GM19372 (cell line): Measurements from ENCODE around the gene RRP1B.
"Not testable (repeated sequence)": the region's sequence is repeated elsewhere in the genome, so short reads cannot be mapped to it uniquely, and the experiment has no call there.

Experiments
- ATAC-seq: cut with Tn5 transposase; IDR thresholded peaks from one replicate; pipeline ENCODE4 v1.9.1; 2021; ENCODE audit warnings: mild to moderate bottlenecking, low read depth, moderate library complexity; ENCODE audit not compliant: unreplicated experiment

The RRP1B gene

DNA sequence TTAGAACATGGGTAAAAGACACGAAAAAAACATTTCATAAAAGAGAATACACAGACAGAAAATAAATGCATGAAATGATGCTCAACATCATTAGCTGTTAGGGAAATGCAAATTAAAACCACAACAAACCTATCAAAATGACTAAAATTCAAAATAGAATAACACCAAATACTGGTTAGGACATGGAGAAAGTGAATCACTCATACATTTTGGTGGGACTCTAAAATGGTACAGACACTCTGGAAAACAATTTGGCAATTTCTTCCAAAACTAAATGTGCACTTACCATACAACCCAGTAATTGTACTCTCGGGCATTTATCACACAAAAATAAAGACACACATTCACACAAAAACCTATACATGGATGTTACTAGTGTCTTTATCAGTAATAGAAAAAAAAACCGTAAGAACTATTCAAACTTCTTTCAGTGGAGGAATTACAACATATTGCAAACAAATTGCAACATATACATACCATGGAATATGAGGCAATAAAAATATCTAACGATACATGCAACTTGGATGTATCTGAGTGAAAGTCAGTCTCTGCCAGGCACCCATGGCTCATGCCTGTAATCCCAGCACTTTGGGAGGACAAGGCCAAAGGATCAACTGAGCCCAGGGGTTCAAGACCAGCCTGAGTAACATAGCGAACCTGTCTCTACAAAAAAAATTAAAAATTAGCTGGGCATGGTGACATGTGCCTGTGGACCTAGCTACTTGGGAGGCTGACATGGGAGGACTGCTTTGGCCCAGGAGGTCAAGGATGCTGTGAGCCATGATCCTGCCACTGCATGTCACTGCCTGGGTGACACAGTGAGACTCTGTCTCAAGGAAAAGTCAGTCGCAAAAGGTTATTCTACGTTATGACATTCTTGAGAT, 19.6 kb upstream of the RRP1B start:
- ATAC-seq = no peak

DNA sequence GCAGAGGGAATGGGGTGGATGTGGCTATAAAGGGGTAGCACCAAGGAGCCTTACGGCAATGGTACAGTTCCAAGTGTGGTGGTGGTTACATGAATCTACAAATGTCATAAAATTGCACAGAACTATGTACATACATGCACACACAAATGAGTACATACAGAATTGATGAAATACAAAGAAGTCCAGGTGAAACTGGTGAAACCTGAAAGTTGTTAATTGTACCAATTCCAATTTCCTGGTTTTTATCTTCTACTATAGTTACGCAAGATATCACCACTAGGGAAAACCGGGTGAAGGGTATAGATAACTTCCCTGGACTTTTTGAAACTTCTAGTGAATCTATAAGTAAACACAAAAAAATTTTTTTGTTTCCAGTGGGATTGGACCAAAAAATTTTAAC, 19.0 kb upstream of the RRP1B start:
- no peak for ATAC-seq

DNA sequence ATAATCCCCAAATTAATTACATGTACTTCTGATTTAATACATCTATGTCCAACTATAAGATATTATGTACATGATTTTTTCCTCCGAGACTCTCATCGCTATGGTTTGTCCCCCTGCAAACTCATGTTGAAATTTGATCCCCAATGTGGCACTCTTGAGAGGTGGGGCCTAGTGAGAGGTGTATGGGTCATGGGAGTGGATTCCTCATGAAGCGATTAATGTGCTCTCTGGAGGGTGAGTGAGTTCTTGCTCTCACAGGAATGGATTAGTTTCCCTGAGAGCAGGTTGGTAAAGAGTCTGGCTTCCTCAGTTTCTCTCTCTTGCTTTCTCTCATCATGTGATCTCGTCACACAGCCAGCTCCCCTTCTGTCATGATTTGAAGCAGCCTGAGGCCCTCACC, 16.2 kb upstream of the RRP1B start:
- ATAC-seq = no peak

DNA sequence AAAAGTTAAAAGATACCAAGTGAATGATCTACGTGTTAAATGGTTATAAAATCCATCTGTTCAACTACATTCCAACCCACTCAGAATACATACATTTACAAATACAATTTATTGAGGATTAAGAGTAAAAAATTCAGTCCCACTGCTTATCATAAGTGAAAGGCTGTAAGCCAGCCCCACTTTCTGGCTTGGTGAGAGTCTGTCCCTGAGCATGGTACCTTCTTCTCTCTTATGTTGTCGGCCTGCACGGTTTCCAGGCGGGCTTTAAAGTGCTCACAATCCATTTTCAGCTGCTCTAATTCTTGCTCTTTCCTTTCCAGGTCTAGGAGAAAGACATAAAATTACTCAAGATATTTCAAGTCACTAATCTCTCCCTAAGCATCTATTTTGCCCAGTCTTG, 15.3 kb upstream of the RRP1B start:
- ATAC-seq = no peak

DNA sequence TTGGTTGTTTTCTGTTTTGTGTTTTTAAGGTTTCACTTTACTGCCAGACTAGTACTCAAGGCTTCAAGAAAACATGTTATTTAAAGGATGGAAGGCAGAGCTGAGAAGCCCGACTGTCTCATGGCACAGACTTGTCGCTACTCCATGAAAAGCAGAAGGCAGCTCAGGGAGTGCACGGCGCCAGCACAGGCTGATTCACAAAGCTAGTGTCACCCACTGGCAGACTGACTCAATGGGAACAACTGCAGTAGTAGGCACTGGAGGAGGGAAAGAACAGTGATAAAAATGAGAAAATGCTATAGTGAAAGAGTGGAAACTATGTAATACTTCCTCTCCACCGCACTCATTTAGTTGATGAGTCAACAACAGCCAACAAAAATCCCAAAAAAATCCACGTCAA, 14.8 kb upstream of the RRP1B start:
- no peak for ATAC-seq

DNA sequence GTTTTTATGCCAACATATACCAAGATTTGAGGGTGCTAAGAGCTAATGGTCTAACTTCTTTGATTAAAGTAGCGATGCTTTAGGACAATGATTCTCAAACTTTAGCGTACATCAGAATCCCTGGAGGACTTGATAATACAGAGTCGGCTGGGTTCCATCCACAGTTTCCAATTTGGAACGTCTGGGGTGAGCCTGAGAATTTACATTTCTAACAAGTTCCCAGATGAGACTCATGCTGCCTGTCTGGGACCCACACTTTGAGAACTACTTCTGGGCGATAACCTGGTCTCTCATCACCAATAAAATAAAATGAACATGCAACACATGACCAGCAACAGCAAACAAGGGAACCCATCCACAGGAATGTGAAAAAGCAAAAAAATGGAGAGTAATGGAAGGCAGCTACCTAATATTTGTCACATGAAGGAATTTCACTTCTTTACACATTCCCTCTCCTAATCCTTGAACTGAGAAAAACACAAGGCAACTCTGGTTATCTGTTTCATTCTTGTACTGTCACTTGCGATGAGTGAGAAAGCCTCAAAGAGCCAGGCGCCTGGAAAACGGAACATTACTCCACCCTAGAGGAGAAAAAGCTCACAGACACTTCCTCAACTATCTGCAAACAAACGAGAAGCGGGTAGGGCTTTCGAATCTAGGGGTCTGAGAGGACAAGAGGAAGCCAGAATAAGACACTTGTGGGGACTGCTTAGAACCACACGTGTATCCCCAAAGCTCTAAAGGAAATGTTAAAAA, 14.0 kb upstream of the RRP1B start:
- ATAC-seq = no peak

DNA sequence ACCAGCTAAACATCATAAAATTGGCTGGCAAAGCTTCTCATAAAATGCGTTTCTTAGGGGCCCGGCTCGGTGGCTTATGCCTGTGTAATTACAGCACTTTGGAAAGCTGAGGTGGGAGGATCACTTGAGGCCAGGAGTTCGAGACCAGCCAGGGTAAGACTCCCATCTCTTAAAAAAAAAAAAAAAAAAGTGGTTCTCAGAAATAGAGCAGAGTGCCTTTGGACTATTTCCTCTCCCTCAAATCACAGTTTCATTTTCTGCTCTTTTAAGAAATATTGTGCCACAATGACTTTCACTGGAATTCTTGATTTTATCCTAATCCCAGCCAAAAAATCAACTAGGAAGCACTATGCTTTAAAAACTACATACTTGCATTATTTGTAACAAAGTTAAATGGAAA, 13.4 kb upstream of the RRP1B start:
- ATAC-seq = no peak

DNA sequence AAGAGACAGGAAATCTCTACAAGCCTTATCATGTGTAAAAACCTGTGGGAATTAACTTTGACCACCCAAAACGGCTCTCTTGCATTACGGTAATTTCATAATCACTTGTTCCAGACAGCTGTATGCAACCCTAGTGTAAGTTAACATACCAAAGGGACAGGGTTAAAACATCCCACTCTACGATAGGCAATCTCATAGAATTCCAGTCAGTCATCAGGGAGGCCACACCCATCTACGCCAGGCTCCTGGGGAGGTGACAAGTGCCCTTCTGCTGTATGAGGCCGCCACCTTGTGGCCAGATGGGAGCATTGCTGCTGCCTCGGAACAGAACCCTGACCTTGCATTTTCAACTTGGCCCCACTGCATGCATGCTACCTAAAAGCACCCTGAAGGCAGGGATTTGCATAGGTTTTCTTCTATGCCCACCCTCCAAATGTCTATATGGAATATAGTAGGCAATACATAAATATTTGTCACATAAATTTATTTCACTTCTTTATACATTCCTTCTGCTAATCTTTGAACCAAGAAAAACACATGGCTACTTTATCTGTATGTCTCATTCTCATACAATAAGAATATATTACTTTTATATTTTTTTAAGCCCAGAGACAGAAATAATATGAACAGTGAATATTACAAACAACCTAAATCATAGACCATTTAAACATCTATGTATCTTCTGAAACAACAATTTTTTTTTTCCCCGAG, 12.7 kb upstream of the RRP1B start:
- no peak for ATAC-seq

DNA sequence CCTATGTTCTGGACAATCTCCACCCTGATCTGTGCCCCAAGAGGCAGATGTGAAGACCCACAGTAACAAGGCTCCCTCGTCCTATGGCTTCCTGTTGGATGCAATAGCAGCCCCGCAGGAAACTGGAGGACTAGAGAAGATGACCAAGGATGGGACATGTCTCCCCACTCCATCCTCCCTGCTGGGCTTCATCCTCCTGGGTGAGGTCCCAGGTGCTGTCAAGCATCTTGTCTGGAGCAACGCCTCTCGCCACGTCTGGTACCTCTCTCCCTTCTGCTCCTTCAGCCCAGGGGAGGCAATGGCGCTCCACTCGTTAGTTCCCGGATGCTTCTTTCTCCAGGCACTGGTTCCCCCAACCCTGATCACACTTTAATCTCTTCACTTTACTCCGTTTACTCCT, 11.2 kb upstream of the RRP1B start:
- ATAC-seq = no peak

DNA sequence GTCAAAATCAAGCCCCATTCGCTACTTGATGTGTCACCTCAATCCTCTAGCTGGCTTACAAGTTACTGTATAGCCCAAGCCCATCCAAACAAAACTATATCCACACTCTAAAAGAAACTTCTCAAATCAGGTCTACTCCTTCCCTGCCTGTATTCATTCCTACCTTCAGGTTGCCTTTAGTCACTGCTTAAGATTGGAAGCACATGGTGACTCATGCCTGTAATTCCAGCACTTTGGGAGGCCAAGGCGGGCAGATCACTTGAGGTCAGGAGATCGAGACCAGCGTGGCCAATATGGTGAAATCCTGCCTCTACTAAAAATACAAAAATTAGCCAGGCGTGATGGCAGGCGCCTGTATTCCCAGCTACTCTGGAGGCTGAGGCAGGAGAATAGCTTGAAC, 7.4 kb upstream of the RRP1B start:
- ATAC-seq = not testable (repeated sequence)

DNA sequence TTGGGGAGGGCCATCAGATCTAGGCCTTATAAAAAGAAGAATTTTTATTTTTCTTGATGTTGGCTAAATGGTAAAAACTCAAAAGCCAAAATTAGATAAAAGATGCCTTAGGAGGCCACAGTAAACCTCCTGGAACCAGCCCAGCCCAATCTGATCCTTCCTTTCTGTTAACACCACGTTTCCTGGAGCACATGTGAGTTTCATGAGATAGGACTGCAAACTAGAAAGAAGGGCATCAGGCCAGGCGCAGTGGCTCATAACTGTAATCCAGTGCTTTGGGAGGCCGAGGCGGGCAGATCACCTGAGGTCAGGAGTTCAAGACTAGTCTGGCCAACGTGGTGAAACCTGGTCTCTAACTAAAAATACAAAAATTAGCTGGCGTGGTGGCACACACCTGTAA, 6.7 kb upstream of the RRP1B start:
- ATAC-seq = no peak

DNA sequence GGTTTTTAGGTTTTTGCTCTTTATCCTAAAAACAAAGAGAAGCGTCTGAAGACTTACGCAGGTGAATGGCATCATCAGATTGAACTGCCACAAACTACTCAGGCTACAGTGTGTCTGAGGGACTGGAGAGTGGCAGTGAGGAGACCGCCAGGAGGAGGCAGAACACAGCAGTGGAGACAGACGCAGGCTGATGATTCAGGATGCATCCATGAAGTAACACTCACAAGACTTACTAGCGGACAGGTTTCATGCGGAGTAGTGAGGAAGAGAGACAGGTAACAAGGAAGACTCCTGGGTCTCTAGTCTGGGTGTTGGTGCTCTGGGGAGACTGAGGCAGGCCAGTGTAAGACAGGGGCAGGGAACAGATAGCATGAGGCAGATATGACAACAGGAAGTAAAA, 5.7 kb upstream of the RRP1B start:
- no peak for ATAC-seq

DNA sequence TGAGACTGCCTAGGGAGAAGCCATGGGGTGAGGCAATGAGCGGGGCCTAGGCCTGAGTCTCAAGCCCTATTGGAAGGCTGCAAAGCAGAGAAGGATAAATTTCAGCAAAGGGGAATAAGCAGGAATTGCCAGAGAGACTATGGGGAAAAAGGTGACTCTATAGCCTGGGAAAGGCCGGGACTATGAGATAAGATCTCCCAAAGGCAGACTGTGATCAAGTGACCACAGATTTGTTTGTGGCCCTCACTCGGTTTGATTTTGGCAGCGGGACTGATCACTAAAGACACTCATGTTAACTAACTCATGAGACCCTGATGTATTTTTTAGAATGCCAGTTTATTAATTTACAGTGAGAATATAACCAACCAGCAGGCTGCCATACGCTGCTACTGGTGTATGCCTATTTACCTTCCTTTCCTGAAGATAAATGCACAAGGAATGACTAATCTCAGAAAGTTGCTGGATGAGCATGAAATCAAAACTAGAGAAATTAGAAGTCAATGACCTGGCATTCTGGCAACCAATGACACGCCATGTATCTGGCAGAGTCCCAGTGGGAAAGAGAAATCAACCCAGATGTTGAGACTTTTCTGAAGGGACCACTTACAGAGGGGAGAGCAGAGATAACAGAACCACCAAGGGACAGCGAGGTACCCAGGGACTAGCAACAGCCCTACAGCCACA, 4.4 kb upstream of the RRP1B start:
- ATAC-seq = no peak

DNA sequence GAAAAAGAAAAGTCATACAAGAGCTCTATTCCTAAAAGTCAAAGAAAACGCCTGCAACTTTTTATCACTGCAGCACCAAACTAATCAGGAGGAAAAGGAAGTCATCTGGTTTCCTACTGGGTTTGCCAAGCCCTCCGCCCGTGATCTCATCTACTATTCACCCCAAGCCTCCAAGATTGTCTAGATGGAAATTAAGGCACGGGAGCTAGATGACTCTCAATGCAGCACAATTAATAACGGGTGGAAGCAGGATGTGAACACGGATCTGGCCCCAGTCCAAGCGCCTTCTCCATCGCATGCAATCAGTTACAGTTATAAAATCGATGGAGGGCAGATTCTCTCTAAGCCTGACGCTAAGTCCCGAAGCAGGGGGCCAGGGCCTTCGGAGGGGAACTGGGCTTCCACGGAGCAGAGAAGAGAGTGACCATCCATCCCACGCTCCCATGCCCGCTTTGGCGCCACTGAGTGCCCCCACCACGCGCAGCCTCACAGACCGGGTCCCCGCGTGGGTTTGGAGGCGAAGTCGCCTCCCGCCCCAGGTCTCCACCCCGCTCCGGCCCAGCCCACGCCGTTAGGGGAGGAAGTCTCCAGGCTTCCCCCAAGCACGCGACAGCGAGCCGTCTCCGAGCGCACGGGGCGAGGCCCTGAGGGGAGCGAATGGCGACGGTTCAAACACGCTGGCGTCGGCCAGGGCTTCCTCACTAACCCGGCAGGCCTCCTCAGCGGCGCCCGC, 1.8 kb upstream of the RRP1B start:
- ATAC-seq = no peak

DNA sequence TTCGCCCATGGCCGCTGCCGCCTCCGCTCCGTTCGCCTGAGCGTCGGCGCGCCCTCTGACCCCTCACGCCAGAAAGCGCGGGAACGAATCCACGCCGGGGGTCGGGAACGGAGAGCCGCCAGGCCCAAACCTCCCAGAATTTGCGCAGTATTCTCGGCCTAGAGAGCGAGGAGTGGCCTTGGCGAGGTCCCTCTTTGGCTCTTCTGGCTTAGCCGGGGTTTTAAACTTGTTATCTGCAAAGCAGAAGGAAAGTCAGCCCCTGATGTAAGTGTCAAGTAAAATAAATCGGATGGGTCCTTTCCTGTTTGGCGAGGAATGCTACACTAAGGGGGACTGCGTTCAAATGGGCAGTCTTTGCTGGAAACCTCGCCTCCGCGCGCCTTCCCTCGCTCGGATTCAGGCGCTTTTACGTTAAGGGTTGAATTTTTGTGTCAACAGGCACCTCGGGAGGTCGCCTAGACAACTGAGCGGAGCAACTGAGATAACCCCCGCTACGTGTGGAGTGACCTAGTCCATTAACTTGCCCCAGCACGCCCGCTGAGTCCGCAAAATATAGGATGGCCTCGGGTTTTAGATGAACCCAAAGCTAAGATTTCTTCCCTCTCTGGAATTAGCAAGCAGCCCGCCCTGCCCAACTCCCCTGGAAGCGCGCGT, 1.1 kb upstream of the RRP1B start:
- no peak for ATAC-seq

DNA sequence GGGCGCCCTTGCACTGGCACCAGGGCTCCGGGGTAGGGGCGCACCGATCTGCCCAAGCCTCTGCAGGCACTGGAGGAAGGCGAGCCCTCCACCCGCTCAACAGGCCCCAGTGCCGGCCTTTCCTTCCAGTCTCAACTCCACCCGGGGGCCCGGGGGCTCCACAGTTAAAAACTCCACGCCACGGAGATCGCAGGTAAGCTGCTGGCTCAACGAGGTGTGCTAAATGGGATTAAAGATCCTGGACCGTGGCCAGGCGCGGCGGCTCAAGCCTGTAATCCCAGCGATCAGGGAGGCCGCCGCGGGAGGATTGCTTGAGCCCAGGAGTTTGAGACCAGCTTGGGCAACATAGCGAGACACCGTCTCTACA, 608 bp upstream of the RRP1B start:
- ATAC-seq = no peak

DNA sequence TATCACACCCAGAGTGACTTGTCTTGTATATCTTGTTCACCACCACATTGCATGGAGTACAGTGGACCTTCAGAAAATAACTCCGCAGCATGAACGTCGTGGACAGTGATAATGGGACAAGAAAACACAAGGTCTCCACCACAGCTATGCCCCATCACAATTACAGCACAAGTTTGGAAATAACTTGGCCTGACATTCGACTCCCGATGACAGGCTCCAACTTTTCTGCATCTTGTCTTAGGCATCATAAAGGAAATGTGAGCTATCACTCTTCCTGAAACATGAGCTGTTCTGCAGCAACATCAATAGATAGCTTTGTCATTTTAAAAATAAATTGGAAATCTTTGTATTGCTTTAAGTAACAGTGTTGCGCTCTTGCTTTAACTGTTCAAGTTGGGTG, 2.9 kb downstream of the RRP1B start:
- ATAC-seq = no peak

DNA sequence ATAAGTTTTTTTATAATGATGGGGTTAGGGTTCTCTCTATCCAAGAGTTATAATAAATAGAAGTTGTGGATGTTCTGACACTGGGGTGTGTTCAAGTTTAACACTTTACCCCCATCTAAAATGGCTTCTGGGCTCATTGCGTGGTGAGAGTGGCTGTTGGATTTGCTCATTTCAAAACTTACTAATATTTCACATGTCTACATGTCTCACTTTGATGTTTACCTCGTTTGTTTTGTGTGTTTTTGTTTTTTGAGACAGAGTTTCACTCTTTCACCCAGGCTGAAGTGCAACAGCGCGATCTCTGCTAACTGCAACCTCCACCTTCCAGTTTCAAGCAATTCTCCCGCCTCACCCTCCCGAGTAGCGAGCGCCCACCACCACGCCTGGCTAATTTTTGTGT, 3.7 kb downstream of the RRP1B start:
- ATAC-seq = no peak

DNA sequence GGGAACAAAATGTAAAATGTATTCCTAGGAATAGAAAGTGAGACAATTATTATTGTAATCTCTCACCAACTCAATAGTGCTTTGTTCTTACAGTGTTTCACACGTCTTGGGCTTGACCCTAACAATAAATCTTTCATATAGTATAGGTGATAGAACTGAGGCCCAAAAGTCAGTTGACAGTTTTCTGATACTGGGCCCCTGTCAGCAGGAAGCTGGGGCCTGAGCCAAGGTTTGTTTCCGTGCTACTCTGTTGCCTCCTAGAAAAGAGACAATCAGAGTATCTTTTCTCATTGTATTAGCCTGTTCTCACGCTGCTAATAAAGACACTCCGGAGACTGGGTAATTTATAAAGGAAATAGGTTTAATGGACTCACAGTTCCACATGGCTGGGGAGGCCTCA, 5.0 kb downstream of the RRP1B start:
- ATAC-seq = no peak

DNA sequence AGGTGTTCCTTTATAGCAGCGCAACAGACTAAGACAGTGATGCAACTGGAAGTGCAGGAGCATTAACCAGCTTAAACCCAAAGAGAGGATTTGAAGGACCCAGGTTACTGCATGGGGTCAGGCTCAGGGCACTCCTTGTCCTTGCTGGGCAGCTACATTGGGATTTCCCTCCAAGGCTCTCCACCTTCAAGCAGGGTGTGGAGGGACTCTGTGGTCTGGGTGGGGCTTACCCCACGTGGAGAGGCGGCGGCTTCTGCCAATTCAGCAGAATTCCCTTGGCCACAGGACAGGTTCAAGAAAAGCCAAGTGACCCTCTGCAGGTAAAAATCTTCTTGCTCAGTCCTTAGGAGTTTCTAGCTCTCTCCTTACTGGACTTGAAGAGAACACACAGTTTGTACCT, 6.5 kb downstream of the RRP1B start:
- ATAC-seq = no peak
